GM18517 (cell line): ENCODE data around the gene MMP17.

ENCODE experiments used
- ATAC-seq: cut with Tn5 transposase; IDR thresholded peaks from one replicate; pipeline ENCODE4 v1.9.1; 2021; ENCODE audit warnings: mild to moderate bottlenecking, moderate library complexity; ENCODE audit not compliant: unreplicated experiment

The MMP17 gene

DNA sequence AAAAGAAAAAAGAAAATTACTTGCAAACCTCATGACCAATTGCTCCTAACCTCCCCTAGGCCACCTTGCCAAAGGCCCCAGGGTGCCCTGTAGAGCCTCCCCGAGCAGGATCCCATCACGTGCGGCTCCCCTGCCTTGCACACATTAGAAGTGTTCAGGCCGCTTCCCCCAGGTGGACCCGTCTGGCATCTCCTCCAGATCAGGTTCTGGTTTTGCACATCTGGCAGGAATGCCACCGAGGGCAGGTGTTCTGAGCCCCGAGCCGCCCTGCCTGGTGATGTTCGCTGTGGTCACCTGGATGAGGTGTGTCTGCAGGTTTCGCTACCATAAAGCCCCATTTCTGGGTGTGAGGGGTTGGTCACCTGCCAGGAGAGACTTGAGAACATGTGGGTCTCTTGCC, 19.3 kb downstream of the MMP17 start:
- ATAC-seq, result no peak

- ATAC-seq, result no peak
Measured at GRCh38 chr12:131848753-131849152, 20.6 kb downstream of the MMP17 start.

- no peak for ATAC-seq
Measured at GRCh38 chr12:131849700-131850553, 21.7 kb downstream of the MMP17 start.

- ATAC-seq, result no peak
Measured at GRCh38 chr12:131850856-131851559, 22.8 kb downstream of the MMP17 start.

GRCh38 chr12:131851741-131852550, 23.8 kb downstream of the MMP17 start:
- no peak for ATAC-seq

DNA sequence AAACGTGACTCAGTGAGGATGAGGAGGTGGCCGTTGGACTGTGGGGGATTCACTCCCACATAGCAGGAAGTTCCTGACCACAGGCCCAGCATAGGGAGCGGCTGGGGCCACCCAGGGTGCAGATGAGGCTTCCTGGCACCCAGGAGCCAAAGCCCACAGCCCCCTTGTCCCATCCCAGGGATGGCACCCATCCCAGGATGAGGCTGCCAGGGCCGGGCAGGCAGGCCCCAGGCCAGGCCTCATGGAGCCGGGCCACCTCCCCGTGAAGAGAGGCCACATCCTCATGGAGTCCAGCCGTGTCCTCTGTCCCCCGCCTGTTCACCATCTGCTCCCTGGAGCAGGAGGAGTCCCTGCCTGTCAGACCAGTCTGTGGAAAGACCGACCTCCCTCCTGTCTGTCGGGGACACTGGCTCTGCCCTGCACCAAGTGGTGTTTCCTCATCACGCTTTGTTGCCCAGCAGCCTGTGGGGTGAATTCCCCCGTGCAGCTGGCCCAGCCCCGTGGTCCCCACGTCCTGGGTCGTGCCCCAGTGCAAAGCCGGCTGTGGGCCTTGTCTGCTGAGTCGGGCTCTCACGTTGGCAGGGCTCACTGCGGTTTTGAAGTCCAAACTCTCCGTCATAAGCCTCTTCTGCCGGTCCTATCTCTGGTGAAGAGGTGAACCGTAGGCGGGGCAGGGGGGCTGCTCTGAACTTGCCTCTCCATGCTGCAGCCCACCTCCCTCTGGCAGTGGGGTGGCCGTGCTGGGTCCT, 24.5 kb downstream of the MMP17 start:
- no peak for ATAC-seq

DNA sequence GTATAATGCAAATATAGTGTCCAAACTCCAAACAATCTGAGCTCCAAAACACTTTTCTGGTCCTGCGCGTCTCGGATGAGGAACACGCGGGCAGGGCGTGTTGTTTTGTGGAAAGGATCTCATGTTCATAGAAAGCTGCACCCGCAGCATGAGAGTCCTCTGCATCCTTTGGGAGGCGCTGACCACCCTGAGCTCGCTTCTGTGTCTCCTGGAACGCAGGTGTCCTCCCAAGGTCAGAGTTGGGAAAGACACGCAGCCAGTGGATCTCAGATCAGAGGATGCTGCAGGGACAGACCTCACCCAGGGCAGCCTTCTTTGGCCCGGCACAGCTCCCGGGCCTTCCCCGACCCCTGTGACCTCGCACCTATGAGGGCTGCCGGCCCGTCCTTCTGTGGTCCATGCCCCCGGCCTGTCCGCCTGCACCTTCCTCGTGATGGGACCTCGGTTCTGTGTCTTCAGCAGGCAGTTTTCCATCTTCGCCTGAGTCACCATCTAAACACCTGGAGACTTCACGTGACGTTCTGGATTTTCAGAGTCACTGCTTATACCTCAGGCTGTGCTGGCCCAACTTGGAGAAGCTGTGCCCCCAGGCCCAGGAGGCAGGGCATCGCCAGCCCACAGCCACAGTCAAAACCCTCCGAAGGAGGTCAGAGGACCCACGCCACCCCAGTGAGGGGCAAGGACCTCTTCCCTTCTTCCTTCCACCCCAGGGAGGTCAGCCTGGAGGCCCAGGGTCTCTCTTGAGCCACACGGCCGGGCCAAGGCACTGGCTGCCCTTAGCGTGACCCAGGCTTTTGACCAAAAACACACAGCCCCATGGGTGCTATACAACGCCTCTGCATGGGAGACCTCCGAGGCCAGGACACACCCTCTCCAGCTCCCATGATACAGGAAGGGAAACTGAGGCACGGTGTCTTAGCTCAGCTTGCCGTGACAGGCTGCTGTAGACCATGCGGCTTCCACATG, 25.9 kb downstream of the MMP17 start:
- ATAC-seq, result no peak

GRCh38 chr12:131854861-131855476, 26.8 kb downstream of the MMP17 start:
- no peak for ATAC-seq

- no peak for ATAC-seq
Measured at GRCh38 chr12:131855521-131856142, 27.4 kb downstream of the MMP17 start.

DNA sequence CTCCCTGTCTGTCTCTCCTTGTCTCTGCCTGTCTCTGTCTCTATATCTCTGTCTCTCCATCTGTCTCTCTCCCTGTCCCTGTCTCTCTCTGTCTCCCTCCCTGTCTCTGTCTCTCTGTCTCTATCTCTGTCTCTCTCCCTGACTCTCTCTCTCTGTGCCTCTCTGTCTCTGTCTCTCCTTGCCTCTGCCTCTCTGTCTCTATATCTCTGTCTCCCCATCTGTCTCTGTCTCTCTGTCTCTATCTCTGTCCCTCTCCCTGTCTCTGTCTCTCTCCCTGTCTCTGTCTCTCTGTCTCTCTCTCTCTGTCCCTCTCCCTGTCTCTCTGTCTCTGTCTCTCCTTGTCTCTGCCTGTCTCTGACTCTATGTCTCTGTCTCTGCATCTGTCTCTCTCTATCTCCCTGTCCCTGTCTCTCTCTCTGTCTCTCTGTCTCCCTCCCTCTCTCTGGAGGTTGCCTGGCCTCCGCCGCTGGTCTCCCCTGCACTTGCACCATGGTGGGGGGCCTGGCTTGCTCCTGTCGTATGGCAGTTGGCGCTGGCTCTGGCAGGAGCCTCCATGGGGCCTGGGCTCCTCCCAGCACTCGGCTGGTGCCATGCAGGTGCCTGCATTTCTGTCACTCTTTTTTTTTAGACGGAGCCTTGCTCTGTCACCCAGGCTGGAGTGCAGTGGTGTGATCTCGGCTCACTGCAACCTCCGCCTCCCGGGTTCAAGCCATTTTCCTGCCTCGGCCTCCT, 28.3 kb downstream of the MMP17 start:
- no peak for ATAC-seq

DNA sequence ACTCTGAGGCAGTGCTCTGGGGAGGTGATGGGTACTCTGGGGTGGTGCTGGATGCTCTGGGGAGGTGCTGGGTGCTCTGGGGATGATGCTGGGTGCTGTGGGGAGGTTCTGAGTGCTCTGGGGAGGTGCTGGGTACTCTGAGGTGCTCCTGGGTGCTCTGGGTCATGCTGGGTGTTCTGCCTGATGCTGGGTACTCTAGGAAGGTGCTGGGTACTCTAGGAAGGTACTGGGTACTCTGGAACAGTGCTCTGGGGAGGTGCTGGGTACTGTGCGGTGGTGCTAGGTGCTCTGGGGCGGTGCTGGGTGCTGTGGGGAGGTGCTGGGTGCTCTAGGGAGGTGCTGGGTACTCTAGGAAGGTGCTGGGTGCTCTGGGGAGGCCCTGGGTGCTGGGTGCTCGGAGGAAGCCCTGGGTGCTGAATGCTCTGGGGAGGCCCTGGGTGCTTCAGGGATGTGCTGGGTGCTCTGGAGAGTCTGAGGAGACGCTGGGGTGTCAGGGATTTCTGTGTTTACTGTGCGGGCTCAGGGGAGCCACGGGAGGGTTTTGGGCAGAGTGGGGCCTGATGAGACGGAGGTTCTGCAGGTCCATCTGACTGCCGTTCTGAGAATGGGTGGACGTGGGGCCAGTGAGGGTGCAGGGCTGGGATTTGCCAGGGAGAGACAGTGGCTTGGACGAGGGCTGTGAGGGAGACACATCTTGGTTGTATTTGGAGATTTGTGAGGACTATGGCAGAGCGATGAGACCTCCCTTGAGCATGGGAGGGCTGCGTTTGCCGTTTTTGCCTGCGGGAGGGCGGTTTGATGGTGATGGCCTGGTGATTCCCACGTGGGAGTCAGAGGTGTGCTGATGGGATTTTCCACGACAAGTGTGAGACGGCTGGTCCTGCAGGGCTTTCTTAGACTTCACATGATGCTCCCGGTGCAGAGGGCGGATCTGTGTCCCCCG, 30.0 kb downstream of the MMP17 start:
- ATAC-seq, result no peak

- no peak for ATAC-seq
Measured at GRCh38 chr12:131860472-131861260, 32.5 kb downstream of the MMP17 start.

GRCh38 chr12:131861261-131862083, 33.3 kb downstream of the MMP17 start:
- no peak for ATAC-seq

GRCh38 chr12:131862084-131862441, 33.9 kb downstream of the MMP17 start:
- ATAC-seq, result no peak

- no peak for ATAC-seq
Measured at GRCh38 chr12:131862600-131862993, 34.4 kb downstream of the MMP17 start.
